GM06990 (cell line): ENCODE data around the gene SLC25A15.
A peak's percentile ranks its signal among the peaks of the same experiment; 100 is the strongest.
"Not testable (repeated sequence)": the region's sequence is repeated elsewhere in the genome, so short reads cannot be mapped to it uniquely, and the experiment has no call there.

Experiments used
- DNase-seq: peaks from one replicate; pipeline ENCODE4 v3.0.0-alpha.2; 2011; ENCODE audit not compliant: insufficient read length; ENCODE audit errors: extremely low read depth
- H3K27me3 ChIP-seq: replicated peaks from 2 replicates; pipeline ENCODE4 v1.6.0; 2011; ENCODE audit warnings: low read length; ENCODE audit not compliant: control insufficient read depth, insufficient read depth
- H3K36me3 ChIP-seq: 2 replicates; pipeline ENCODE4 v1.5.1; 2011; ENCODE audit warnings: low read length; ENCODE audit not compliant: control insufficient read depth, insufficient read depth
- H3K4me3 ChIP-seq: replicated peaks from 2 replicates; pipeline ENCODE4 v1.5.1; 2011; ENCODE audit warnings: low read depth, mild to moderate bottlenecking, control low read depth, low read length
- CTCF ChIP-seq: IDR thresholded peaks from 2 replicates; pipeline ENCODE4 v1.5.1; 2011; ENCODE audit warnings: low read length, control low read depth, mild to moderate bottlenecking, inconsistent platforms; ENCODE audit not compliant: insufficient read depth, poor library complexity, severe bottlenecking

SLC25A15 gene

DNA sequence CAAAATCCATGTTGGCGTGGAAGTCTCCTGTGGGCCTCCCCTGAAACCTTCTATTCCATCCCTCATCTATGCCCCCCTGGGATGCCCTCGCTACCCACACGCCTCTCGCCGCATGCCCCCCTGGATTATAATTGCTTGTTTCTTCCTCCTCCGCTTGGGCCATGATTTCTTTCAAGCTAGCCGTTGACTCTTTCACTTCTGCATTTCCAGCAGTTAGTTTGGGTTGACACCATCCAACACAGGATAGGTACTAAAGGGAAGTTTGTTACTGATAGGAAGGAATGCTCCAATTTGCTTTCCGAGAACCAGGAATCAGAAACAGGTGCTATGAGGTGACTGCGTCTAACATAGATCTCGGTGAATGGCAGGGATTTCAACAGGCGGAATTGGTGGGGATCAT is 7.7 kb upstream of the SLC25A15 start:
- no peak for DNase-seq
- TF ChIP-seq CTCF, result no peak
- H3K27me3 ChIP-seq, result no peaks in the 10 kb centered on the region
- no peak overlapping the region for H3K4me3 ChIP-seq
- H3K36me3 ChIP-seq, result no peaks in the 10 kb centered on the region

DNA sequence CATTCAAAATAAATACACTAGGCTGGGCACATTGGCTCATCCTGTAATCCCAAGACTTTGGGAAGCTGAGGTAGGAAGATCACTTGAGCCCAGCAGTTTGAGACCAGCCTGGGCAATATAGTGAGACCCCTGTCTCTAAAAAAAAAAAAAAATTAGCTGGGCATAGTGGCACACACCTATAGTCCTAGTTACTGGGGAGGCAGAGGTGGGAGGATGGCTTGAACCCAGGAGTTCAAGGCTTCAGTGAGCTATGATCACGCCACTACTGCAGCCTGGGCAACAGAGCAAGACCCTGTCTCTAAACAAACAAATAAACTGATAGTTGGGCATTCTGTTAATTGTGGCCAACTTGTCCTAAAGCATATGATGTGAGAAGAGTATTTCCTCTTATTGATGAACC is 6.4 kb upstream of the SLC25A15 start:
- DNase-seq, H3K4me3 ChIP-seq, H3K27me3 ChIP-seq, H3K36me3 ChIP-seq: not testable (repeated sequence)

GRCh38 chr13:40784540-40784939 is 4.9 kb upstream of the SLC25A15 start:
- DNase-seq, result no peak
- TF ChIP-seq CTCF, result no peak
- H3K36me3 ChIP-seq, result no peaks in the 10 kb centered on the region
- no peak overlapping the region for H3K4me3 ChIP-seq
- no peaks in the 10 kb centered on the region for H3K27me3 ChIP-seq

DNA sequence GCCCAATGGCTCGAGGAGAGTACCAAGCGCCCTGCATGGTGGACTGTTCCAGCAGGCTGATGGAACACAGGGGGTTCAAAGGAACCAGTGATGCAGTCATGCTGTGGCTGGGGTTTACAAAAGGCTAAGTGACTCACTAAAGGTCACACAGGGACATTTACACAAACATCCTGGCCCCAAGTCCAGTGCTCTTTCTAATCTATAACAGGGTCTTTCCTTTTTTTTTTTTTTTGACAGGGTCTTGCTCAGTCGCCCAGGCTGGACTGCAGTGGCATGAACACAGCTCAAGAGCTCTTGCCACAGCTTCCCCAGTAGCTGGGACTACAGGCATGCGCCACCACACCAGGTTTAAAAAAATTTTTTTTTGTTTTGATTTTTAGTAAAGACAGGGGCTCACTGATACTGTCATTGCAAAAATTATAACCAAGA is 2.8 kb upstream of the SLC25A15 start:
- H3K4me3 ChIP-seq, result no peak overlapping the region
- DNase-seq, result no peak
- H3K27me3 ChIP-seq, result no peaks in the 10 kb centered on the region
- H3K36me3 ChIP-seq, result no peaks in the 10 kb centered on the region
- no peak for TF ChIP-seq CTCF

- DNase-seq, result no peak
- TF ChIP-seq CTCF, result no peak
- Histone ChIP-seq H3K4me3 (no peak overlapping the region), H3K27me3 (no peaks in the 10 kb centered on the region), H3K36me3 (no peaks in the 10 kb centered on the region)
Measured at GRCh38 chr13:40787062-40787461, 2.3 kb upstream of the SLC25A15 start.

DNA sequence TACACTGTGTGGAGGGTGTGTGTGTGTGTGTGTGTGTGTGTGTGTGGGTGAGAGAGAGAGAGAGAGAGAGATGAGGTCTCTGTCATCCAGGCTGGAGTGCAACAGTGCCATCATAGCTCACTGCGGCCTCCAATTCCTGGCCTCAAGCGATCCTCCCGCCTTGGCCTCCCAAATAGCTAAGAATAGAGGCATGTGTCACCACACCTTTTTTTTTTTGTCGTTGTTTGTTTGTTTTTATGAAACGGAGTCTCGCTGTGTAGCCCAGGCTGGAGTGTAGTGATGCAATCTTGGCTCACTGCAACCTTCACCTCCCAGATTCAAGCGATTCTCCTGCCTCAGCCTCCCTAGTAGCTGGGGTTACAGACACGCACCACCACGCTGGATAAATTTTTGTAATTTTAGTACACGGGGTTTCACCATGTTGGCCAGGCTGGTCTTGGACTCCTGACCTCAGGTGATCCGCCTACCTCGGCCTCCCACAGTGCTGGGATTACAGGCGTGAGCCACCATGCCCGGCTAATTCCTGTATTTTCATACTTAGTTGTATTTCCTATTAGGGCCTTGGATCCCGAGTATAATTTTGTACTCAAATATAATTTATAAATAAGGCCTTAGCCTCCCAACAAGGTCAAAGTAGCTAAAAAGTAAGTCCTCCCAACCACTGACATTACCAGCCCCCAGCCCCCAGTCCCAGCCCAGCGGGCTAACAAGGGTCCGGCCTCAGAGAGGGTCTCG is 704 bp upstream of the SLC25A15 start:
- H3K27me3 ChIP-seq, H3K36me3 ChIP-seq, DNase-seq: not testable (repeated sequence)
- H3K4me3 ChIP-seq, result peak overlapping the region; percentile 82

GRCh38 chr13:40790154-40790616 is 774 bp downstream of the SLC25A15 start:
- no peak for TF ChIP-seq CTCF

More at GRCh38 chr13:40790154-40790616, 774 bp downstream of the SLC25A15 start:
- H3K27me3 ChIP-seq, result no peaks in the 10 kb centered on the region
- H3K36me3 ChIP-seq, result peaks cover 3% of the 10 kb centered on the region
- peak overlapping the region; percentile 82 for H3K4me3 ChIP-seq
- DNase-seq, result no peak
